Glutamatergic neuron (in vitro differentiated cells): Measurements from ENCODE around the gene NTF4. TPM values are rescaled to one million over a fixed set of nuclear protein-coding genes. Genes with fewer than 3 reads are reported as not detected.

Experiments used
- DNase-seq: peaks from one replicate; pipeline ENCODE4 v3.0.0; 2022
- H3K27ac Mint-ChIP-seq: one replicate; pipeline ENCODE4 v1.8.0; 2020; ENCODE audit warnings: mild to moderate bottlenecking, mixed read lengths, inconsistent platforms; ENCODE audit not compliant: unreplicated experiment
- H3K27me3 Mint-ChIP-seq: one replicate; pipeline ENCODE4 v1.8.0; 2020; ENCODE audit warnings: mild to moderate bottlenecking, moderate library complexity, mixed read lengths, inconsistent platforms; ENCODE audit not compliant: unreplicated experiment
- H3K36me3 Mint-ChIP-seq: one replicate; pipeline ENCODE4 v1.8.0; 2020; ENCODE audit warnings: mild to moderate bottlenecking, mixed read lengths, inconsistent platforms; ENCODE audit not compliant: unreplicated experiment
- H3K4me1 Mint-ChIP-seq: one replicate; pipeline ENCODE4 v1.8.0; 2020; ENCODE audit warnings: mild to moderate bottlenecking, low read depth, mixed read lengths, inconsistent platforms; ENCODE audit not compliant: unreplicated experiment
- H3K4me3 Mint-ChIP-seq: one replicate; pipeline ENCODE4 v1.8.0; 2020; ENCODE audit warnings: mild to moderate bottlenecking, mixed read lengths, inconsistent platforms; ENCODE audit not compliant: unreplicated experiment
- H3K9me3 Mint-ChIP-seq: one replicate; pipeline ENCODE4 v1.8.0; 2020; ENCODE audit warnings: mild to moderate bottlenecking, moderate library complexity, mixed read lengths, inconsistent platforms; ENCODE audit not compliant: unreplicated experiment
- CTCF ChIP-seq: fragments of 200-600 bp; sonication (generic); IDR thresholded peaks from one replicate; pipeline ENCODE4 v1.5.0; 2021; ENCODE audit not compliant: partially characterized antibody, unreplicated experiment
- total RNA-seq: library from RNA; stranded (reverse); fragmentation: NEBNext Ultra II Directional; extraction: Animal tissue kit (Norgen Biotek cat#: 25700); gene quantifications from one replicate; pipeline ENCODE4 v1.2.1, GENCODE V29; 2021; ENCODE audit not compliant: unreplicated experiment

Gene NTF4
- total RNA-seq, 1 donor from 2014 or later, result not detected

GRCh38 chr19:49014123-49014869, 50.3 kb downstream of the NTF4 start:
- no peak for DNase-seq
- H3K4me3 Mint-ChIP-seq, result peak overlapping the region; percentile 8
- no peaks in the 10 kb centered on the region for H3K9me3 Mint-ChIP-seq
- H3K27ac Mint-ChIP-seq, result peak overlapping the region; percentile 72
- peaks cover 3% of the 10 kb centered on the region for H3K4me1 Mint-ChIP-seq
- peaks cover 9% of the 10 kb centered on the region for H3K27me3 Mint-ChIP-seq
- TF ChIP-seq CTCF, result no peak
- no peaks in the 10 kb centered on the region for H3K36me3 Mint-ChIP-seq

GRCh38 chr19:49011194-49011593, 53.4 kb downstream of the NTF4 start:
- no peak overlapping the region for H3K4me3 Mint-ChIP-seq
- no peak for DNase-seq
- no peak for TF ChIP-seq CTCF
- no peak overlapping the region for H3K27ac Mint-ChIP-seq
- H3K36me3 Mint-ChIP-seq, result no peaks in the 10 kb centered on the region
- peaks cover 3% of the 10 kb centered on the region for H3K4me1 Mint-ChIP-seq
- no peaks in the 10 kb centered on the region for H3K9me3 Mint-ChIP-seq
- peaks cover 5% of the 10 kb centered on the region for H3K27me3 Mint-ChIP-seq

Other genes starting within 250 kb of the NTF4 start
- 1.0 TPM for gene HSD17B14, start 228.3 kb downstream of the NTF4 start, total RNA-seq
- 9.4 TPM for gene PLEKHA4, start 196.2 kb downstream of the NTF4 start, total RNA-seq
- gene PPP1R15A, start 192.4 kb downstream of the NTF4 start, total RNA-seq, result 106 TPM
- gene TULP2, start 166.1 kb downstream of the NTF4 start, total RNA-seq, result not detected
- gene NUCB1, start 164.5 kb downstream of the NTF4 start, total RNA-seq, result 115 TPM
- not detected for gene DHDH, start 131.1 kb downstream of the NTF4 start, total RNA-seq
- gene BAX, start 109.9 kb downstream of the NTF4 start, total RNA-seq, result 87.7 TPM
- 875 TPM for gene FTL, start 99.5 kb downstream of the NTF4 start, total RNA-seq
- gene GYS1, start 71.5 kb downstream of the NTF4 start, total RNA-seq, result 69.0 TPM
- gene RUVBL2, start 70.9 kb downstream of the NTF4 start, total RNA-seq, result 60.9 TPM
- not detected for gene LHB, start 47.7 kb downstream of the NTF4 start, total RNA-seq
- gene CGB3, start 40.5 kb downstream of the NTF4 start, total RNA-seq, result not detected
- gene CGB2, start 32.9 kb downstream of the NTF4 start, total RNA-seq, result not detected
- not detected for gene CGB1, start 27.9 kb downstream of the NTF4 start, total RNA-seq
- gene CGB5, start 21.0 kb downstream of the NTF4 start, total RNA-seq, result not detected
- not detected for gene CGB8, start 15.7 kb downstream of the NTF4 start, total RNA-seq
- gene CGB7, start 7.1 kb downstream of the NTF4 start, total RNA-seq, result not detected
- not detected for gene KCNA7, start 7.9 kb upstream of the NTF4 start, total RNA-seq
- gene SNRNP70, start 20.6 kb upstream of the NTF4 start, total RNA-seq, result 300 TPM
- gene LIN7B, start 49.6 kb upstream of the NTF4 start, total RNA-seq, result 32.6 TPM
- gene C19orf73, start 54.3 kb upstream of the NTF4 start, total RNA-seq, result 3.2 TPM
- gene PPFIA3, start 54.7 kb upstream of the NTF4 start, total RNA-seq, result 104 TPM
- gene HRC, start 90.6 kb upstream of the NTF4 start, total RNA-seq, result 26.6 TPM
- gene TRPM4, start 93.0 kb upstream of the NTF4 start, total RNA-seq, result 54.1 TPM